Fibroblast of peridontal ligament (primary cell): ENCODE measurements around the gene DYNC2H1.
A peak's percentile ranks its signal among the peaks of the same experiment; 100 is the strongest.
"Not testable (repeated sequence)": the region's sequence is repeated elsewhere in the genome, so short reads cannot be mapped to it uniquely, and the experiment has no call there.

ENCODE experiments used
- DNase-seq: peaks from one replicate; pipeline ENCODE4 v3.0.0-alpha.2; 2010; ENCODE audit errors: extremely low read depth

DYNC2H1 gene

DNA sequence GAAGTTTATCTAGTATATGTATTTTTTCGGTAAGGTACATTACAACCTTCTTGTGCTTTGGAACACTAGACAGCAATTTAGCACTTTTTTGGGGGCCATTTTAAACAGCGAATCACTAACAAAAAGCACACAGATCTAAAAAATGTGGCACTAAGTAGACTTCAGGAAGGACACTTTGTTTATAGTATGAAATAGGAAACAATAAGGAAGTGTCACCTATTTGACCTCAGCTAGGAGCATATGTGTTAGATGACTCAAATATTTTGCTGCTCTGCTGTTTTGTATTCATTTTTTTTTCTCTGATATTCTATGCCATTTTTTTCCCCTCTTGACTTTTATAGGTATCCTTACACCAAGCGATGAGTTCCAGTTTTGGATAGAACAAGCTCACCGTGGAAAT lies 5.6 kb downstream of the DYNC2H1 start:
- no peak for DNase-seq

DNA sequence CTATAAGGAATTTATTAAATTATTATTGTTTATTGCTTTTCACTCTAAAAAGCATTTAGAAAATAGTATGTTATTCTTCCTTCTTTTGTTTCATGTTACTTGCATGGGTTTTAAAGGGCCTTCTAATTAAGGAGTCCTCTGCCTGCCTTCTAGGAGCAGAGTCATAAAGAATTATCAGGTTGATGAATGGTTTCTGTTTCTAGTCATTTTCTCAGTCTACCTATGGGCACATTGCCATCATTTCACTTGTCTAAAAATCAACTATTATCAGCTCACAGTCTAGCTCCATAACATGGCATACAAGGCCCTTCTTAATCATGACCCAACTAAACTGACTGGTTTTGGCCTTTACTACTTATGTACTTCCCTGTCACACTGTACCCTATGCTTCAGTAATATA lies 16.2 kb downstream of the DYNC2H1 start:
- DNase-seq = no peak

DNA sequence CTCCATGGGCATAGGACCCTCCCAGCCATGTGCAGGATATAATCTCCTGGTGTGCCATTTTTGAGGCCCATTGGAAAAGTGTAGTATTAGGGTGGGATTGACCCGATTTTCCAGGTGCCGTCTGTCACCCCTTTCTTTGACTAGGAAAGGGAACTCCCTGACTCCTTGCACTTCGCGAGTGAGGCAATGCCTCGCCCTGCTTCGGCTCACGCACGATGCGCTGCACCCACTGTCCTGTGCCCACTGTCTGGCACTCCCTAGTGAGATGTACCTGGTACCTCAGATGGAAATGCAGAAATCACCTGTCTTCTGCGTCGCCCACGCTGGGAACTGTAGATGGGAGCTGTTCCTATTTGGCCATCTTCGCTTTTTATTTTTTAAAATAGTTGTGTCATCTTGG lies 32.8 kb downstream of the DYNC2H1 start:
- not testable (repeated sequence) for DNase-seq

DNA sequence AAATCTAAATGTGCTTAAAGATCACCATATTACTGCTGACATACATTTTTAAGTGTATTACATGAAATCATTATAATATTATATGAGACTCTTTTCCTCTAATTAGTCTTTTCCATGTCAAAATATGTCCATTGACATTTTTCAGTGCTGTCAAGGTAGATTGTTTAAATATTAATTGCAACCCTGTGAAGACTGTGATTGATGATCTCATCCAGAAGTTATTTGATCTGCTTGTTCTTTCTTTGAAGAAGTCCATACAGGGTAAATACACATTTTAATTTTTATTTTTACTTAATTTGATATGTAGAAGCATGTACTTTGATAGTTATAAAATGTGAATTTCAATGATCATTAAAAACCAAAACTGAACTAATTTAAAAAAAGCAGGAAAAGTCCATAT lies 38.4 kb downstream of the DYNC2H1 start:
- no peak for DNase-seq

DNA sequence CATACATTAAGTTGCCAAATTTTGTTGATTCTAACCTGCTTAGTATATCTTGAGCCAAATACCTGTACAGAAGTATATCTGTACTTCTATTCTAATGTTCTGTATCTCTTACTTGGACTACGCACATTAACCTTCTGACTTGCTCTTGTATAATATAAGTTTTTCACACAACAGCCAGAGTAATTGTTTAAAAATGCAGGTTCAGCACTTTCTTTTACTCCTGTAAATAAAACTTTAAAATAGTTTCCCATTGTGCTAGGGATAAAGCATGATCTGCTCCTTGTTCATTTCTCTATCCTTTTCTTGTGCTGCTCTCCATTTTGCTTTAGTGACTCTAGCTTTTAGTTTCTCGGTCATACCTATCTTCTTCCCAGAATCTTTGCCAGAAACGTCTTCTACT lies 48.3 kb downstream of the DYNC2H1 start:
- no peak for DNase-seq

DNA sequence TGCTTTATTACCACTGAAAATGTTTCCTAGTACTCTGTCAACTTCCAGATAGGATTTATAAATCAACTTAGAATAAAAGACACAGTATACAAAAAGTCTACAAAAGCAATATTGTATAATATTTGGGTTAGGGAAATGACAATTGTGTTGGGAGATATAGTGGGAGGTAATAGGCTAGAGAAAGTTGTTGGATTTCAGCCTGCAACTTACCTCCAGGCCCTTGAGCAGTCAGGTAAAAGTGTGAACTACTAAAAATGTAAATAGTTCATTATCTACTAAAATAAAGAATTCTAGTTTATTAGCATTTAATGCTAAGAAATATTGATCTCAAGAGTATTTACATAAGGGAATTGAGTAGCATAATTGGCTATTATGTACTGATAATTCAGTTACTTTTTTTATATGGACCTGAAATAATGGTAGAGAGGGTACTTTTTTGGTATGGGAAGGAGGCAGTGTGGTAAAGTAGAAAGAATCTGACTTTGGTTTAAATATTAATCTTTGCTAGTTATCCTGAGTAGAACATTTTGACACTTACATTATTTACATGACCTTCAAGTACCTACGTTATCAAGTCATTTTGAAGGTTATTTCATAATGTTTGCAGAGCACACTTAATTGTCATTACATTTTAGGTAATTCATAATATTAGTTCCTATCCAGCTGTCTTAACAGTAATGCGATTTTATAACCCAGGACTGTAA lies 55.0 kb downstream of the DYNC2H1 start:
- DNase-seq = no peak

DNA sequence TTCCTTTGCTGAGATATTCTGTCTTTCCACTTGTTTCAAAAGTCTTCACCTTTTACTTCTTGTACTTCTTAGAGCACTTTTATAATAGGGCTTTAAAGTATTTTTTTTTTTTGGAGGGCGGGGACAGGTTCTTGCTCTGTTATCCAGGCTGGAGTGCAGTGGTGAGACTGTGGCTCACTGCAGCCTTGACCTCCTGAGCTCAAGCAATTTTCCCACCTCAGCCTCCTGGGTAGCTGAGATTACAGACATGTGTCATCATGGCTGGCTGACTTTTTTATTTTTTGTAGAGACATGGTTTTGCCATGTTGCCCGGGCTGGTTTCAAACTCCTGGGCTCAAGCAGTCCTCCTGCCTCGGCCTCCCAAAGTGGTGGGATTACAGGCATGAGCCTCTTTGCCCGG lies 57.9 kb downstream of the DYNC2H1 start:
- DNase-seq = no peak

DNA sequence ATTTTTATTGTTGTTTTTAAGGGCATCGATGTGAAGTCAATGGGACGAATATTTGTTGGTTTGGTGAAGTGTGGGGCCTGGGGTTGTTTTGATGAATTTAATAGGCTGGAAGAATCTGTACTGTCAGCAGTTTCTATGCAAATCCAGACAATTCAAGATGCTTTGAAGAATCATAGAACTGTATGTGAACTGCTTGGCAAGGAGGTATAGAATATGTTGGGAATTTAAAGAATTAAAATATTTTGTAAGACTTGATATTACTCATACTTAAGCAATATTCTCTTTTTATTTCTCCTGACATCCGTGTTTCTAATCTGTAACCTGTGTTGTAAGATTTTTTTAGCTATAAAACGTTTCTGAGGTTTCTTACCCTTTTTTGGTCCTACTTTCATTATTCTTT lies 61.6 kb downstream of the DYNC2H1 start:
- peak; percentile 60 for DNase-seq

DNA sequence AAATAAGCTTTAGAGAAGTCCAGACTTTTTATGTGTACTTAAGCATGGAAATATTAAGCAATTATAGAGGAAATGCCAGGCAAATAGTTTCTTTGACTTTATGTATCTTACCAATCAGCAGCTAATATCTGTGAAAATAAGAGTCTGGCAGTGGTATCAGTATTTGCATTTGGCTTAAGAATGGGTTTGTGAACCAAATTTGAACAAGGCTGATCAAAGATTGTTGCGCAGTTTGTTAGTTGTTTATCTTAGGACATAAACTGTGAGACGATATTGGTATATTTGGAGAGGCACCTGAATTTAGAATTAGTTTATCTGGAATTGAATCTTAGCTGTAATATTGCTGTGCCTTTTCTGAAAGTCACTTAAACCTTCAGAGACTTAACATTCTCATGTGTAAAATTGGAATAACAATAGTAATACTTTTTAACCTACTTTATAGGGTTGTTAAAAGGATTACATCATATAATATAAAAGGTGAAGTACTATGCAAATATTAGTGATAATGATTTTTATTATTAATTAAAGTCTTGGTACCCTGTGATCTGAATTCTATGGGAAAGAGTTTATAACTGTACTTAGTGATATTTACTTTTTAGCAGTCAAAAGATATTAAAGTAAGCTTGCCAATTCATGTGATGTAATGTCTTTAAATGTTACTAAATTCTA lies 66.4 kb downstream of the DYNC2H1 start:
- no peak for DNase-seq

DNA sequence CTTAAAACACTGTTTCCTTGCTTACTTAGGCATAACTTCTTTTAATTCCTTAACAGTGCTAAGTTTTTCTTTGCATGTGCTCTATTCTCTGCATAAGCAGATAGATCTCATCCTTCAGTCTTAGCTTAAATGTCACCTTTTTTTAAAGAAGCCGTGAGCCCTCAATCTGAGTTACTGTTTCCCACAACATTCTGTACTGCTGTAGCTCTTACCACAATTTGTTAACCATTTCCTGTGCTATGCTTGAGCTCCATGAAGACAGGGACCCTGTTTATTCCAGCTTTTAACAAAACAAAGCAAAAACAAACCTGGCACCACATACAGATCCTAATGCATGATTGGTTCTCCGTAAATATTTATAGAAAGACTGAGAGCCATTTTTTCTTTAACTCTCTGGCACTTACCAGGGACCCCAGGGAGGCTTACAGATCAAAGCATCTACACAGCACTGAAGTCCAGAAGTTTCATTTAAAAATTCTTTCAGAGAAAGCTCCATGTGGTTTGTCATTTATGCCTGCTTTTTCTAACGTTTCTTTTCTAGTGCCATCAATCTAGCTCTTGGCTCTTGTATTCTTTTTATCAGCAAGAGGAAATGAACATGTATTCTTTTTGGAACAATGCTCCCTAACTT lies 74.9 kb downstream of the DYNC2H1 start:
- peak; percentile 2 for DNase-seq

DNA sequence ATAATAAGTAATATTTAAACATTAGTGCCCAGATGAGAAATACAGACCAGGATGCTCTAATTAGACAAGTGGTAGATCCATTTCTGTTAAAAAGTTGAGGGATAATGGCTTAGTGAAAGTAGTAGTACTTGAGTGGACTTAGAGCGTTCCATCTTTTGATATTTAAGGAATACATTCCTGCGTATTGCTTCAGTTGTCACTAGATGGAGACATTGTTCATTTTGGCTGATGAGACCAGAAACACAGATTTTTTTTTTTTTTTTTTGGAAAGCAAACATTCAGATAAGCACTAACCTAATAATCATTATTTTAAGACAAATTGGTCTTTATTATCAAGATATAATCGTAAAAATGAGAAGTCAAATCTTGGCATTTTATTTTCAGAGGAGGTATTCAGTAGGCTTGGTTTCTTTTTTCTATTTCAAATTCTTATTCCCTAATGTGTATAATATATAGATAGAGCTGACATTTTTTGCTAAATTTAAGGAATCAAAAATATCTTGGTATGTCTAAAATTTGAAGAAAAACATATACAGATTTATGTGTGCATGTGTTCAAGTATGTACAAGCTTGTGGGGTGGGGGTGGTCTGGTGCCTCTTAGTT lies 92.9 kb downstream of the DYNC2H1 start:
- DNase-seq = peak; percentile 68

DNA sequence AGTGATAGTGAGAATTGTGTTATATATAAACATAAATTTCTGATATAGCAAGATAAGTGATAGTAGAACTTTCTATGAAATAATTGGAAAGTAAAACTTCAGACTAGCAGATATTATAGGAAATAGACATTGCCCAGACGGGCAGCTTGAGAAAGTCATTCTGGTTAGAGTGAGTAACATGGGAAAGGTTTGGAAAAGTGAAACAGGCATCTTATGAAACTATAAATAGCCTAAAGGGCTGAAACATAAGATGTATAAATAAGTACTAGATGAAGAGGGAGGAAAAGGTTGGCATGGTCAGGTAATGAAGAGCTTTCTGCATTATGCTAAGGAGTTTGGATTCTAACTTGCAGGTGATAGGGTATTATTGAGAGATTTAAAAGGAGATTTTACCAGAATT lies 101.3 kb downstream of the DYNC2H1 start:
- DNase-seq = no peak

DNA sequence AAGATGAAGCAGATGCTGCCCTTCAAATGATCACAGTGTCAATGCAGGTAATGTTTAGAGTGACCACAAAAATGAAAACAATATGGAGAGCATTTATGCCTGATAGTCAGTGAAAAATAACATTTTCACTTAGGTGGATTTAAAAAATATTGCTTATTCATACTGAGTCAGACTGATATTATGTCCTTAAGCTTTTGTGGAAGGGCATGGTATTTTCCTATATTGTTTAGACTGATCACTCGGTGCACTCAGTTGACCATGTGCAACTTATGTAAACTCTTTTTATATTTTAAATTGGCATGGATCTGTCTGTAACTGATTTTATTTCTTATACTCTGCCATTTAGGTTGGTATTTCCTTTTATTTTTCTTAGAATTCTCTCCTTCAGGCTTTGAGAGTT lies 106.6 kb downstream of the DYNC2H1 start:
- DNase-seq = no peak

DNA sequence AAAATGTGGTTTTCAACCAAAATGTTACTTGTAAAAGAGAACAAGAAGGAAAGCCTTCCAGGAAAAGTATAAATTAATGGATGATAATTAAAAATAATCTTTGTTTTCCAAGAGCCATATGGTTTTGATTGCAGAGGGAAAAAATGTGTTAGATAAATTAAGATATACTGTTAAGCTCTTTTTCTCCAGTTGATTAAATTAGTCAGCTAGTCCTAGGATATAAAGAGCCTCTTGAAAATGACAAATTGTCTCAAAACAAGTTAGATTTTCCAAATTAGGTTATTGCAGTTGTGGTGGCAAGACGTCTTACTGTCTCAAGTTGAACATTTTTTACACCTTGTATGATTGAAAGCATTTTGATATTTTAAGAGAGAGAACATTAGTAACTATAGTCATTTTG lies 110.9 kb downstream of the DYNC2H1 start:
- no peak for DNase-seq

DNA sequence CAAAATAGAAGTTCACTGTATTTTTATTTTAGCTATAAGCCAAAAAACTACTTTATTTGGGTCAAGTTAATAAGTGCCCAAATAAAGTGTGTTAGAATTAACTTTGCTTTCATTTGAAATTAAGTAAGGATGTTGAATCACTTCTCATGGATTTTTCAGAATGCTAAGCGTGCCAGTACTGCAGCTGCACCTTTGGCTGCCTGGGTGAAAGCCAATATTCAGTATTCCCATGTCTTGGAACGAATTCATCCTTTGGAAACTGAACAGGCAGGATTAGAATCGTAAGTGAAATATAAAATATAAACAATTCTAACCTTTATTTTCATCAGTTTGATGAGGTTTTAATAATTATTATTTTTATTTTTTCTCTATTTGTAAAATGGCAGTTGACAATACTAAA lies 113.6 kb downstream of the DYNC2H1 start:
- no peak for DNase-seq

DNA sequence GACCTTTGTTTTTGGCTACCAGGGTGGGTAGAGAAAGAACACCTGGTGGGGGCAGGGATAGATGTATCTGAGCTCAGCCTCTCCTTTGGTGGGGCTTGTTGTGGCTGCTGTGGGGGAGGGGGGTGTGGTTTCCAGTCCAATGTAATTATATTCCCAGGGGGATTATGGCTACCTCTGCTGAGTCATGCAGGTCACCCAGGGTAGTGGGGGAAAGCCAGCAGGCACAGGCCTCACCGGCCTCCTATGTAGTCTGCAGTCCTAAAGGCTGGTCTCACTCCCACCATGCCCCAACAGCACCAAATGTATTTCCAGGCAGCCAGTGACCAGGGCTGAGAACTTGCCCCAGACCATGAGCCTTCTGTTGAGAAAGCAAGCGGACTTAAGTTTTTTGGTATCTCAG lies 119.6 kb downstream of the DYNC2H1 start:
- DNase-seq = no peak

DNA sequence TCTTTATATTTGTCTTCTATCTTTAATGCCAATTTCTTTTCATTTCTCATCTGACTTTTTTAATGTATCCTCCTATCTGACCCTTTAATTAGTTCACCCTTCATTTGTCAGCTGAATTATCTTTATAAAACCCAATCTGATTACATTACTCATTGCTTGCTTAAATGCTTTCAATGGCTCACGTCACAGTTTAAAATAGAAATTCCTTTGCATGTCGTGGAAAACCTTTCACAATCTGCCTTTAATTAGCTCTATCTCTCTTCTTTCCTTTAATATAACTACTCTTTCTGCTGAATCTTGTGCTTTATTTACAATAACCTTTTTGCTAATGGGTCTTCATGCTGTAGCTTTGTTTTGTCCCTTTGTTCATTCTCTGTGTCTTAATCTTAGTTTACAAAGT lies 125.7 kb downstream of the DYNC2H1 start:
- peak; percentile 94 for DNase-seq

DNA sequence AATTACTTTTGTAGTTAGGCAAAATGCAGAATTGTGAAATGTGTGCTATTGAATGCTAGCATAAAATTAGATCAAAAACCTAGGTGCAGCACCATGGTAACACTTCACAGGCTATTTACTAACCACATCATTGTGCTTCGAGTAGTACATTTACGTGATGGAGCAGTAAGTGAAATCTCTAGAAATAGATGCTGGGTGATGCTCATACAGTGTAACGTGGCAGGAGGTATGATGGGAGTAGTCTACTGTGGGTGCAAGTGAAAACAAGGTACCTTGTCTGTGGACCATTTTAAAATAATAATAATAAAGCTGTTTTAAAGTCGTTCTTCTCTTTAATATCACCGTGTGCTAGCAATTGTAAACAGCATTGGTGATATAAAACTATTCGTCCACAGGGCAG lies 132.3 kb downstream of the DYNC2H1 start:
- DNase-seq = no peak

DNA sequence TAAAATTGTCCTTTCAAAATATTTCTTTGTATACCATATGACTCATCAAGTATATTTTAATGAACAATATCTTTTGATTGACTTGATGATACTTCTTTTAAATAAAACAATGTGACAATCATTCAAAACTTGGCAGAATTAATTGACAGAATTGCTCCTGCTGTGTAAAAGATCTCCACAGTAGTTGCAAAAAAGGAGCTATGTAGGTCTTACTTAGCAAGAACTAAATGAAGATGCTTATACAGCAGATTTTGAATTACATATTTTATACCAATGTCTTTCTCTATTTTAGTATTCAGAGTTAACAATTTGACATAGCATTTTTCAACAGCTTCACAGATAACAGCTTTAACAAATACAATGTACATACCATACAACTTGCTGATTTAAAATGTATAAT lies 144.9 kb downstream of the DYNC2H1 start:
- DNase-seq = no peak

DNA sequence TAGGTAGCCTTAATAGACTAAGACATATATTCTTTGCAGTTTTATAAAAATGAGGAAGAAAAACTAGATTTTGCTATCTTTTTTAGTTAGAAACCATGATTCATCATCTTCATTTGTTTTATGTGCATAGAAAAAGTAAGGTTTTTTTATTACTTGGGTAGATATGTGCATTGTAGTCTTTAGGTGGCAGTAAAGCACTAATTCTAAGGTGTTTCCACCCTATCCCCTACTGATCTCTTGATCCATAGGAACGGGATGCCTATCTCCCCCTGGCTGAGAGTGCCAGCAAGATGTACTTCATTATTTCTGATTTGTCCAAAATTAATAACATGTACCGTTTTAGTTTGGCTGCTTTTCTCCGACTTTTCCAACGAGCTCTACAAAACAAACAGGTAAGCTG lies 148.1 kb downstream of the DYNC2H1 start:
- DNase-seq = peak; percentile 21

DNA sequence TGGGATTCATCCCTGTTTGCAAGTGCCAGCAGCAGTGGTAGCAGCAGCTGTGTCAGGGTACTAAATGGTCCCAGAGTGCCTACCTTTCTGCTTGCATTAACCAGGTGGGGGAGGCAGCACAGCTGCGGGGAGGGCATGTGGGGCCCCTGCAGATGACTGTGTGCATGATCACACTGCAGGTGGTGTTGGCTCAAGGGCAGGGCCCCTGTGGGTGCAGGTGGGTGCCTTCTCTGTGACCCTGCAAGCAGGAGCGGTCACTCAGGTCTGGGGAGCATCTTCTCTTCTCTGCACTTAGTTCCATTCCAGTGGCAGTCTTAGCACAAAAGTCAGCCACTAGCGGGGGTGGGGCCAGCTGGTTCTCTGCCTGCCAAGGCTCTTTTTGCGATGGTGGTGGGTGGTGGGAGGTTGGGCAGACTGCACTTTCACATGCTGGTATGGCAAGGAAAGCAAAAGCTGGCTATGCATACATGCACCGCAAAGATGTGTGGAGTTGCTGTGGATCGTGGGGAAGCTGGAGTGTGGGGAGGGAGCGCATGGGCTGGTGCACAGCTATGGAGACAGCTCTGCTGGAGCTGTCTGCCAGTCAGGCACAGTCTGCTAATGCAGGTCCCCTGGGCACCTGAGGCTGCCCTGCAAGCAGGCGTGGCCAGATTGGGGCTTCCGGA lies 157.1 kb downstream of the DYNC2H1 start:
- DNase-seq = no peak

DNA sequence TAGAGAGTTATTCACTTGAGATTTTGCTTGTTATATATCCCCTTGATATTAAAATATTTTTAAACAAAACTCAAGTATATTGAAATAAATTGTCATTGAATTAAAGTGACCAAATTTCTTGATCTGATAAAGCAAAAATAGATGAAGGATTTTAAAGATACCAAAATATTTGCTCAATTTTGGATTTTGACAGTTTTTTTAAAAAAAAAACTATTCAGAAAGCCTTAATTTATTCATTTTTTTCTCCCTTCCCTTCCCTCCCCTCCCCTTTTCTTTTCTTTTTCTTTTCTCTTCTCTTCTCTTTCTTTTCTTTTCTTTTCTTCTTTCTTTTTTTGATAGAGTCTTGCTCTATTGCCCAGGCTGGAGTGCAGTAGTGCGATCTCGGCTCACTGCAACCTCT lies 163.7 kb downstream of the DYNC2H1 start:
- no peak for DNase-seq
